CD14-positive monocyte (primary cell): Measurements from ENCODE around the gene LAMB1. TPM values are rescaled to one million over a fixed set of nuclear protein-coding genes. Genes with fewer than 3 reads are reported as not detected.

Experiments
- DNase-seq, 3 donors: peaks; one replicate each; pipeline ENCODE4 v3.0.0-alpha.2; 2011 to 2022
- H2AFZ ChIP-seq: 2 replicates; pipeline ENCODE4 v1.6.0; 2012; ENCODE audit warnings: mild to moderate bottlenecking, low read depth, low read length, inconsistent platforms; ENCODE audit not compliant: insufficient read depth, poor library complexity, severe bottlenecking
- H3K27ac ChIP-seq, 2 donors: 1 replicate in 1 of 2; 2 replicates in 1 of 2; pipeline ENCODE4 v1.5.1; 2012 to 2013; ENCODE audit warnings: low read length in 2 of 2, control low read depth in 1 of 2, inconsistent platforms in 1 of 2, low read depth in 1 of 2, mild to moderate bottlenecking in 1 of 2
- H3K27me3 ChIP-seq, 2 donors: one replicate each; pipeline versions ENCODE4 v1.6.0 to v1.6.1; 2011 to 2013; ENCODE audit warnings: low read length in 2 of 2; ENCODE audit not compliant: control insufficient read depth in 2 of 2, insufficient read depth in 2 of 2
- H3K36me3 ChIP-seq, 2 donors: replicated peaks in 1 of 2; 1 replicate in 1 of 2; 2 replicates in 1 of 2; pipeline versions ENCODE4 v1.5.1 to v1.6.1; 2012 to 2013; ENCODE audit warnings: low read length in 2 of 2, control low read depth in 1 of 2, inconsistent platforms in 1 of 2, mild to moderate bottlenecking in 1 of 2; ENCODE audit not compliant: insufficient read depth in 2 of 2, control insufficient read depth in 1 of 2
- H3K4me1 ChIP-seq, 2 donors: 1 replicate in 1 of 2; 2 replicates in 1 of 2; pipeline versions ENCODE4 v1.5.1 to v1.6.1; 2012 to 2013; ENCODE audit warnings: low read length in 2 of 2, control low read depth in 1 of 2, inconsistent platforms in 1 of 2, mild to moderate bottlenecking in 1 of 2, moderate library complexity in 1 of 2; ENCODE audit not compliant: insufficient read depth in 2 of 2, control insufficient read depth in 1 of 2
- H3K4me2 ChIP-seq: replicated peaks from 2 replicates; pipeline ENCODE3; 2012; ENCODE audit warnings: low read length, moderate library complexity, mild to moderate bottlenecking; ENCODE audit not compliant: poor library complexity, severe bottlenecking; ENCODE audit errors: extremely low read depth
- H3K4me3 ChIP-seq, 3 experiments: fragments of 200-600 bp in 1 of 3; sonication (generic) in 1 of 3; replicated peaks in 1 of 3; 1 replicate in 2 of 3; 2 replicates in 1 of 3; pipeline ENCODE4 v1.5.1; 2011 to 2013; ENCODE audit warnings: low read length in 3 of 3, mild to moderate bottlenecking in 3 of 3, control low read depth in 2 of 3, low read depth in 2 of 3, inconsistent platforms in 1 of 3, moderate library complexity in 1 of 3
- H3K79me2 ChIP-seq: 2 replicates; pipeline ENCODE4 v1.6.0; 2012; ENCODE audit warnings: mild to moderate bottlenecking, control low read depth, inconsistent platforms, low read length, moderate library complexity; ENCODE audit not compliant: insufficient read depth
- H3K9ac ChIP-seq: 2 replicates; pipeline ENCODE4 v1.6.0; 2017; ENCODE audit warnings: low read length, mild to moderate bottlenecking; ENCODE audit not compliant: insufficient read depth, poor library complexity, severe bottlenecking
- H3K9me3 ChIP-seq, 2 donors: replicated peaks in 1 of 2; 1 replicate in 1 of 2; 2 replicates in 1 of 2; pipeline versions ENCODE4 v1.5.1 to v1.6.1; 2012 to 2013; ENCODE audit warnings: low read length in 2 of 2, control low read depth in 1 of 2; ENCODE audit not compliant: control insufficient read depth in 1 of 2, insufficient read depth in 1 of 2
- H4K20me1 ChIP-seq: 2 replicates; pipeline ENCODE4 v1.6.0; 2012; ENCODE audit warnings: mild to moderate bottlenecking, low read length, control low read depth, moderate library complexity; ENCODE audit not compliant: insufficient read depth
- H3K27ac Mint-ChIP-seq, 7 donors: one replicate each; pipeline ENCODE4 v1.8.0; 2020; ENCODE audit warnings: mild to moderate bottlenecking in 7 of 7, mixed read lengths in 7 of 7, moderate library complexity in 6 of 7, inconsistent platforms in 2 of 7
- H3K27me3 Mint-ChIP-seq, 3 donors: one replicate each; pipeline ENCODE4 v1.8.0; 2021 to 2022; ENCODE audit warnings: low read depth in 3 of 3, mild to moderate bottlenecking in 3 of 3, mixed read lengths in 3 of 3, moderate library complexity in 3 of 3, inconsistent platforms in 1 of 3
- H3K36me3 Mint-ChIP-seq, 2 donors: one replicate each; pipeline ENCODE4 v1.8.0; 2020; ENCODE audit warnings: mixed read lengths in 2 of 2, inconsistent platforms in 1 of 2, mild to moderate bottlenecking in 1 of 2
- H3K4me1 Mint-ChIP-seq: one replicate; pipeline ENCODE4 v1.8.0; 2020; ENCODE audit warnings: mild to moderate bottlenecking, mixed read lengths
- H3K4me3 Mint-ChIP-seq, 2 donors: one replicate each; pipeline ENCODE4 v1.8.0; 2020; ENCODE audit warnings: mild to moderate bottlenecking in 2 of 2, mixed read lengths in 2 of 2, moderate library complexity in 1 of 2
- H3K9me3 Mint-ChIP-seq, 7 donors: one replicate each; pipeline ENCODE4 v1.8.0; 2020 to 2022; ENCODE audit warnings: mixed read lengths in 7 of 7, mild to moderate bottlenecking in 6 of 7, moderate library complexity in 6 of 7, inconsistent platforms in 2 of 7
- CTCF ChIP-seq: fragments of 200-600 bp; IDR thresholded peaks from one replicate; pipeline ENCODE4 v1.8.0; 2022; ENCODE audit warnings: antibody characterized with exemption, mild to moderate bottlenecking
- WGBS: methylation state at CpG from one replicate; pipeline ENCODE4 v1.1.5; 2013; ENCODE audit warnings: missing lambda C conversion rate; ENCODE audit not compliant: insufficient coverage; 5-methylcytosine and 5-hydroxymethylcytosine counted together
- intact Hi-C, 2 donors: fragments of 100-400 bp; cut with micrococcal nuclease; formaldehyde crosslinking; loops; one replicate each; pipeline versions ENCODE4 v1.15.0 to v1.15.1; 2023
- polyA plus RNA-seq, 3 donors: library from polyadenylated mRNA; depleted of rRNA in 1 of 3; unstranded in 2 of 3; stranded (reverse) in 1 of 3; fragments of 300-500 nt in 2 of 3; fragments of >200 nt in 1 of 3; fragmentation: Illumina TruSeq in 2 of 3; gene quantifications; 1 replicate in 2 of 3; 2 replicates in 1 of 3; pipeline ENCODE4 v1.2.3, GENCODE V29; 2012 to 2021

The LAMB1 gene
- polyA plus RNA-seq, 3 donors = 0.42 TPM; not detected in 2

GRCh38 chr7:107917763-107918651, 85.0 kb downstream of the LAMB1 start:
- Mint-ChIP-seq H3K27ac (peak overlapping the region in 2 of 7 donors; percentile 2 to 26), H3K4me1 (peaks cover 31% of the 10 kb centered on the region), H3K27me3 (no peaks in the 10 kb centered on the region), H3K9me3 (peaks cover 0 to 2% (median 0%) of the 10 kb centered on the region in 7 donors), H3K4me3 (no peak overlapping the region), H3K36me3 (peaks cover 74 to 84% of the 10 kb centered on the region in 2 donors)
- Histone ChIP-seq H3K36me3 (peaks cover 59 to 76% of the 10 kb centered on the region in 2 donors), H3K4me3 (no peak overlapping the region), H3K27ac (peak overlapping the region in 1 of 2 donors; percentile 33), H3K4me1 (peaks cover 8 to 21% of the 10 kb centered on the region in 2 donors), H3K9me3 (no peaks in the 10 kb centered on the region), H3K27me3 (no peaks in the 10 kb centered on the region), H3K9ac (no peak overlapping the region), H2AFZ (no peak overlapping the region), H3K79me2 (peaks cover 14% of the 10 kb centered on the region), H4K20me1 (peaks cover 6% of the 10 kb centered on the region), H3K4me2 (no peak overlapping the region)
- DNase-seq = no peak
- WGBS = 100% methylated on average over 1 of the region's 3 CpGs
- intact Hi-C loops = no loop called here
- TF ChIP-seq CTCF = no peak

- H3K4me3 ChIP-seq = no peak overlapping the region
- H3K9me3 ChIP-seq = no peaks in the 10 kb centered on the region
- H3K27me3 ChIP-seq = no peaks in the 10 kb centered on the region
- Mint-ChIP-seq H3K4me3 (no peak overlapping the region), H3K9me3 (peaks cover 0 to 2% (median 0%) of the 10 kb centered on the region in 7 donors), H3K36me3 (peaks cover 75 to 85% of the 10 kb centered on the region in 2 donors), H3K27ac (peak overlapping the region in 3 of 7 donors; percentile 55 to 87 (median 79)), H3K27me3 (no peaks in the 10 kb centered on the region), H3K4me1 (peaks cover 30% of the 10 kb centered on the region)
- peaks cover 38% of the 10 kb centered on the region for H3K79me2 ChIP-seq
- WGBS = no CpG with 5 or more reads among the region's 2 CpGs
- no peak overlapping the region for H3K27ac ChIP-seq
- H3K9ac ChIP-seq = no peak overlapping the region
- H4K20me1 ChIP-seq = peaks cover 9% of the 10 kb centered on the region
- intact Hi-C loops = no loop called here
- no peak for TF ChIP-seq CTCF
- DNase-seq = no peak
- peaks cover 8 to 21% of the 10 kb centered on the region in 2 donors for H3K4me1 ChIP-seq
- no peak overlapping the region for H2AFZ ChIP-seq
- peaks cover 66 to 77% of the 10 kb centered on the region in 2 donors for H3K36me3 ChIP-seq
- no peak overlapping the region for H3K4me2 ChIP-seq
Observed at GRCh38 chr7:107915541-107915940, 87.4 kb downstream of the LAMB1 start.
